ENCODE measurements around the gene LGR6. TPM values are rescaled to one million over a fixed set of nuclear protein-coding genes. Genes with fewer than 3 reads are reported as not detected.

Gene LGR6
- polyA plus RNA-seq, 1 donor from 2014 or later = not detected

DNA sequence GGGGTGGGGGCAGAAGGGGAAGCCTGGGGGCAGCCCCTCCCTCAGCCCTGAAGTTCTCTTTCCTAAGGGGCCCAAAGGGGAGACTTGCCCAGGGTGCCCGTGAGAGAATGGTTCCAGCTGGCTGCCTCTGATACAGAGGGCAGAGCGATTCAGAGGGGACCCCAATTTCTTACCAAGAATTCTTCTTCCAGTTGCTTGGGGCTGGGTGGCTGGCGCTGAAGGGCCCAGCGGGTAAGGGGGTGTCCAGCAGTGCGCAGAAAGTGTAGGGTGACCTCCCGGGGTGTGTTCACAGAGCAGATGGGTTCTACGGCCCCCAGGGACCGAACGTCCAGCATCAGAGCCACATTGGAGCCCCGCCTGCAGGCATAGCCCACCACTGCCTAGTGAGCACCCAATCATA is 35.7 kb upstream of the LGR6 start:
- H4K20me1 ChIP-seq (ENCODE audit: insufficient read depth) = no peaks in the 10 kb centered on the region
- H3K36me3 ChIP-seq (ENCODE audit: insufficient read depth, low read length) = no peaks in the 10 kb centered on the region
- no peaks in the 10 kb centered on the region for H3K9me3 ChIP-seq (ENCODE audit: low read length)
- no peak overlapping the region for H2AFZ ChIP-seq (ENCODE audit: low read depth, low read length)
- no peaks in the 10 kb centered on the region for H3K79me2 ChIP-seq (replicated peaks; ENCODE audit: insufficient read depth, low read length)
- TF ChIP-seq, protein P1, sequence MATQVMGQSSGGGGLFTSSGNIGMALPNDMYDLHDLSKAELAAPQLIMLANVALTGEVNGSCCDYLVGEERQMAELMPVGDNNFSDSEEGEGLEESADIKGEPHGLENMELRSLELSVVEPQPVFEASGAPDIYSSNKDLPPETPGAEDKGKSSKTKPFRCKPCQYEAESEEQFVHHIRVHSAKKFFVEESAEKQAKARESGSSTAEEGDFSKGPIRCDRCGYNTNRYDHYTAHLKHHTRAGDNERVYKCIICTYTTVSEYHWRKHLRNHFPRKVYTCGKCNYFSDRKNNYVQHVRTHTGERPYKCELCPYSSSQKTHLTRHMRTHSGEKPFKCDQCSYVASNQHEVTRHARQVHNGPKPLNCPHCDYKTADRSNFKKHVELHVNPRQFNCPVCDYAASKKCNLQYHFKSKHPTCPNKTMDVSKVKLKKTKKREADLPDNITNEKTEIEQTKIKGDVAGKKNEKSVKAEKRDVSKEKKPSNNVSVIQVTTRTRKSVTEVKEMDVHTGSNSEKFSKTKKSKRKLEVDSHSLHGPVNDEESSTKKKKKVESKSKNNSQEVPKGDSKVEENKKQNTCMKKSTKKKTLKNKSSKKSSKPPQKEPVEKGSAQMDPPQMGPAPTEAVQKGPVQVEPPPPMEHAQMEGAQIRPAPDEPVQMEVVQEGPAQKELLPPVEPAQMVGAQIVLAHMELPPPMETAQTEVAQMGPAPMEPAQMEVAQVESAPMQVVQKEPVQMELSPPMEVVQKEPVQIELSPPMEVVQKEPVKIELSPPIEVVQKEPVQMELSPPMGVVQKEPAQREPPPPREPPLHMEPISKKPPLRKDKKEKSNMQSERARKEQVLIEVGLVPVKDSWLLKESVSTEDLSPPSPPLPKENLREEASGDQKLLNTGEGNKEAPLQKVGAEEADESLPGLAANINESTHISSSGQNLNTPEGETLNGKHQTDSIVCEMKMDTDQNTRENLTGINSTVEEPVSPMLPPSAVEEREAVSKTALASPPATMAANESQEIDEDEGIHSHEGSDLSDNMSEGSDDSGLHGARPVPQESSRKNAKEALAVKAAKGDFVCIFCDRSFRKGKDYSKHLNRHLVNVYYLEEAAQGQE (IDR thresholded peaks at IDR 0.05; ENCODE audit: borderline replicate concordance) = no peak
- TF ChIP-seq EP300 (conservative IDR thresholded peaks at IDR 0.05; ENCODE audit: poor library complexity, severe bottlenecking) (no peak), SMC3 (conservative IDR thresholded peaks at IDR 0.05; ENCODE audit: poor library complexity) (no peak)
- H3F3A ChIP-seq (ENCODE audit: insufficient read depth, low read length, poor library complexity, severe bottlenecking) = no peaks in the 10 kb centered on the region
- no peaks in the 10 kb centered on the region for H3K9me2 ChIP-seq (ENCODE audit: insufficient read depth, low read length)
- H3K9ac ChIP-seq (ENCODE audit: low read length) = no peak overlapping the region
- H3K27me3 ChIP-seq (ENCODE audit: insufficient read depth, low read depth, low read length) = no peaks in the 10 kb centered on the region
- H3K27ac ChIP-seq (ENCODE audit: low read length) = no peak overlapping the region
- H3K4me2 ChIP-seq (ENCODE audit: low read length) = no peak overlapping the region
- no peak overlapping the region for H3K4me3 ChIP-seq (ENCODE audit: low read length)

DNA sequence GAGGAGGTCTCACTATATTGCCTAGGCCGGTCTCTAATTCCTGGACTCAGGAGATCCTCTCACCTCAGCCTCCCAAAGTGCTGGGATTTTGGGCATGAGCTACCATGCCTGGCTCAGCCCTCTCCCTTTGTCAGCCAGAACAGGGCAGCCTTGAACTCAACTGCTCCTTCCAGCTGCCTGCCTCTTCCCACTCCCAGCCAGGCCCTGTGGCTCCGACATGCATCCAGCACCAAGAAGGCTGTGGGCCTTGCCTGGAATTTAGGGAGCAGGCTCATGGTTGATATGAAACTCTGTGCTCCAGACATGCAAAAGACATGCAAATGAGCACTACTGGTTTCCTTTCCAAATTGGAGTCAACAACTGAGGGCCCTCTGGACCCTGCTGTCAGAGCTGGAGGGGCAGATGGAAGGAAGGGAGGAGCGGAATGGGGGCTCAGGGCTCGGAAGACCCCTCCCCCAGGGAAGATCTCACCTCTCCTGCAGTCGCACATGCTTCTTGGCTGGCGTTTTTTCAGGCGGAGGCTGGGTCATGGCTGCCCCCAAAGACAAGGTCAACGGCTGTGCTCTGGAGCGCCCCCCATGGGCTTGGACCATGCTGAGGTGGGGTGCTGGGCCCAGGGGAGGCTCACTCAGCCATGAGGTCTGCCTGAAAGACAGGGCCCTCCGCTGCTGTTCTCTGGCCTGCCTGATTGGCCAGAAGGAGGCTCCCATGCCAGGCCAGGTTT is 34.6 kb upstream of the LGR6 start:
- no peaks in the 10 kb centered on the region for H3F3A ChIP-seq (ENCODE audit: insufficient read depth, low read length, poor library complexity, severe bottlenecking)
- H3K27me3 ChIP-seq (ENCODE audit: insufficient read depth, low read depth, low read length) = no peaks in the 10 kb centered on the region
- no peaks in the 10 kb centered on the region for H4K20me1 ChIP-seq (ENCODE audit: insufficient read depth)
- no peak overlapping the region for H3K4me3 ChIP-seq (ENCODE audit: low read length)
- H3K9ac ChIP-seq (ENCODE audit: low read length) = no peak overlapping the region
- no peak overlapping the region for H3K27ac ChIP-seq (ENCODE audit: low read length)
- TF ChIP-seq EP300 (conservative IDR thresholded peaks at IDR 0.05; ENCODE audit: poor library complexity, severe bottlenecking) (no peak), MXI1 (conservative IDR thresholded peaks at IDR 0.05; ENCODE audit: poor library complexity, severe bottlenecking) (no peak), EZH2 (IDR thresholded peaks at IDR 0.05; ENCODE audit: borderline replicate concordance, insufficient read depth, low read length, poor library complexity, severe bottlenecking) (no peak), SMC3 (conservative IDR thresholded peaks at IDR 0.05; ENCODE audit: poor library complexity) (no peak), TAF1 (IDR thresholded peaks at IDR 0.05; ENCODE audit: low read depth) (no peak)
- TF ChIP-seq, protein P2, sequence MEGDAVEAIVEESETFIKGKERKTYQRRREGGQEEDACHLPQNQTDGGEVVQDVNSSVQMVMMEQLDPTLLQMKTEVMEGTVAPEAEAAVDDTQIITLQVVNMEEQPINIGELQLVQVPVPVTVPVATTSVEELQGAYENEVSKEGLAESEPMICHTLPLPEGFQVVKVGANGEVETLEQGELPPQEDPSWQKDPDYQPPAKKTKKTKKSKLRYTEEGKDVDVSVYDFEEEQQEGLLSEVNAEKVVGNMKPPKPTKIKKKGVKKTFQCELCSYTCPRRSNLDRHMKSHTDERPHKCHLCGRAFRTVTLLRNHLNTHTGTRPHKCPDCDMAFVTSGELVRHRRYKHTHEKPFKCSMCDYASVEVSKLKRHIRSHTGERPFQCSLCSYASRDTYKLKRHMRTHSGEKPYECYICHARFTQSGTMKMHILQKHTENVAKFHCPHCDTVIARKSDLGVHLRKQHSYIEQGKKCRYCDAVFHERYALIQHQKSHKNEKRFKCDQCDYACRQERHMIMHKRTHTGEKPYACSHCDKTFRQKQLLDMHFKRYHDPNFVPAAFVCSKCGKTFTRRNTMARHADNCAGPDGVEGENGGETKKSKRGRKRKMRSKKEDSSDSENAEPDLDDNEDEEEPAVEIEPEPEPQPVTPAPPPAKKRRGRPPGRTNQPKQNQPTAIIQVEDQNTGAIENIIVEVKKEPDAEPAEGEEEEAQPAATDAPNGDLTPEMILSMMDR (IDR thresholded peaks at IDR 0.05; ENCODE audit: poor library complexity, severe bottlenecking) = no peak
- TF ChIP-seq, protein P1 (IDR thresholded peaks at IDR 0.05; ENCODE audit: borderline replicate concordance) = no peak
- no peaks in the 10 kb centered on the region for H3K9me3 ChIP-seq (ENCODE audit: low read length)
- no peaks in the 10 kb centered on the region for H3K79me2 ChIP-seq (replicated peaks; ENCODE audit: insufficient read depth, low read length)
- no peak overlapping the region for H3K4me2 ChIP-seq (ENCODE audit: low read length)
- no peak overlapping the region for H2AFZ ChIP-seq (ENCODE audit: low read depth, low read length)
- H3K9me2 ChIP-seq (ENCODE audit: insufficient read depth, low read length) = no peaks in the 10 kb centered on the region
- H3K36me3 ChIP-seq (ENCODE audit: insufficient read depth, low read length) = no peaks in the 10 kb centered on the region
